ENCODE data around the gene ADGRL1. TPM values are rescaled to one million over a fixed set of nuclear protein-coding genes. Genes with fewer than 3 reads are reported as not detected.
"Not testable (repeated sequence)": the region's sequence is repeated elsewhere in the genome, so short reads cannot be mapped to it uniquely, and the experiment has no call there.

Gene ADGRL1
- total and polyA plus RNA-seq, 2 donors = 3.6 to 8.4 TPM

- H3K4me3 ChIP-seq (ENCODE audit: low read length in 2 of 2); H3K27me3 ChIP-seq (ENCODE audit: control insufficient read depth in 2 of 2, insufficient read depth in 1 of 2, low read length in 1 of 2); DNase-seq (ENCODE audit: low read depth in 6 of 9, low spot score in 9 of 9); H3K36me3 ChIP-seq (ENCODE audit: control insufficient read depth in 2 of 2, insufficient read depth in 2 of 2, low read length in 1 of 2); H3K9me3 ChIP-seq (ENCODE audit: control insufficient read depth in 2 of 2, insufficient read depth in 1 of 2, low read length in 1 of 2); H3K27ac ChIP-seq (ENCODE audit: low read depth in 1 of 2, low read length in 1 of 2): not testable (repeated sequence)
- peaks cover 0 to 10% of the 10 kb centered on the region in 2 donors for H3K4me1 ChIP-seq (ENCODE audit: control insufficient read depth in 2 of 2, insufficient read depth in 2 of 2, low read length in 2 of 2)
- 98% methylated on average over 9 of the region's 9 CpGs for WGBS
Measured at GRCh38 chr19:14186684-14187083, 19.3 kb downstream of the ADGRL1 start.

DNA sequence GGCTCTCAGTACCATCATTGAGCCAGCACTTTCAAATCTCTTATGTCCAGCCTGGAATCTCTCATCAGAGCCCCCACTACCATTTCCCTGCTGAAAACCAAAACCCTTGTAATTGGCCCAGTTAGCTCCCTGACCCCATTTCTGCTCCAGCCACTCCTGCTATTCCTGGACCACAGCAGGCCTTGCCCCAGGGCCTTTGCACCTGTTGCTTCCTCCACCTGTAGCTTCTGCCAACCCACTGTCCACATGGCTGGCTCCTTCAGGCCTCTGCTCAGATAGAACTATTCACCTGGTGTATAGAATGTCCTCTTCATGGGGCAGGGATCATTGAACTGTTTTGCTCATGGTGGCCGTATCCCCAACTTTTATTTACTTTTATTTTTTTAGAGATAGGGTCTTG, 20.3 kb downstream of the ADGRL1 start:
- not testable (repeated sequence) for DNase-seq (ENCODE audit: low read depth in 6 of 9, low spot score in 9 of 9); H3K27me3 ChIP-seq (ENCODE audit: control insufficient read depth in 2 of 2, insufficient read depth in 1 of 2, low read length in 1 of 2); H3K9me3 ChIP-seq (ENCODE audit: control insufficient read depth in 2 of 2, insufficient read depth in 1 of 2, low read length in 1 of 2); H3K27ac ChIP-seq (ENCODE audit: low read depth in 1 of 2, low read length in 1 of 2); H3K4me1 ChIP-seq (ENCODE audit: control insufficient read depth in 2 of 2, insufficient read depth in 2 of 2, low read length in 2 of 2); H3K36me3 ChIP-seq (ENCODE audit: control insufficient read depth in 2 of 2, insufficient read depth in 2 of 2, low read length in 1 of 2); H3K4me3 ChIP-seq (ENCODE audit: low read length in 2 of 2)
- 100% methylated on average over 1 of the region's 1 CpG for WGBS

DNA sequence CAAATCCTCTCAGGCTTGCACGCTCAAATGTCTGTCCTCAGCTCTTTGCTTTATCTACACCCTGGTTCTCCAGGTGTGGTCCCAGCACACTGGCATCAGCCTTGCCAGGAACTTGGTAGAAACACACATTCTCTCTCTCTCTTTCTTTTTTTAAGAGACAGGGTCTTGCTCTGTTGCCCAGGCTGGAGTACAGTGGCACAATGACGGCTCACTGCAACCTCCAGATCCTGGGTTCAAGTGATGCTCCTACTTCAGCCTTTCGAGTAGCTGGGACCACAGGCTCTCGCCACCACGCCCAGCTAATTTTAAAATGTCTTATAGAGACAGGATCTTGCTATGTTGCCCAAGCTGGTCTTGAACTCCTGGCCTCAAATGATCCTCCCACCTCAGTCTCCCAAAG, 20.8 kb downstream of the ADGRL1 start:
- H3K36me3 ChIP-seq (ENCODE audit: control insufficient read depth in 2 of 2, insufficient read depth in 2 of 2, low read length in 1 of 2) = peaks cover 0 to 6% of the 10 kb centered on the region in 2 donors
- H3K4me1 ChIP-seq (ENCODE audit: control insufficient read depth in 2 of 2, insufficient read depth in 2 of 2, low read length in 2 of 2) = peaks cover 0 to 5% of the 10 kb centered on the region in 2 donors
- no peaks in the 10 kb centered on the region for H3K27me3 ChIP-seq (ENCODE audit: control insufficient read depth in 2 of 2, insufficient read depth in 1 of 2, low read length in 1 of 2)
- H3K4me3 ChIP-seq (ENCODE audit: low read length in 2 of 2) = no peak overlapping the region
- no peak for DNase-seq (ENCODE audit: low read depth in 6 of 9, low spot score in 9 of 9)
- H3K27ac ChIP-seq (ENCODE audit: low read depth in 1 of 2, low read length in 1 of 2) = no peak overlapping the region
- 99% methylated on average over 5 of the region's 5 CpGs for WGBS
- H3K9me3 ChIP-seq (ENCODE audit: control insufficient read depth in 2 of 2, insufficient read depth in 1 of 2, low read length in 1 of 2) = no peaks in the 10 kb centered on the region

- H3K27me3 ChIP-seq (ENCODE audit: control insufficient read depth in 2 of 2, insufficient read depth in 1 of 2, low read length in 1 of 2) = no peaks in the 10 kb centered on the region
- peaks cover 0 to 4% of the 10 kb centered on the region in 2 donors for H3K4me1 ChIP-seq (ENCODE audit: control insufficient read depth in 2 of 2, insufficient read depth in 2 of 2, low read length in 2 of 2)
- H3K27ac ChIP-seq (ENCODE audit: low read depth in 1 of 2, low read length in 1 of 2) = no peak overlapping the region
- no peak for DNase-seq (ENCODE audit: low read depth in 6 of 9, low spot score in 9 of 9)
- H3K4me3 ChIP-seq (ENCODE audit: low read length in 2 of 2) = no peak overlapping the region
- peaks cover 0 to 6% of the 10 kb centered on the region in 2 donors for H3K36me3 ChIP-seq (ENCODE audit: control insufficient read depth in 2 of 2, insufficient read depth in 2 of 2, low read length in 1 of 2)
- no peaks in the 10 kb centered on the region for H3K9me3 ChIP-seq (ENCODE audit: control insufficient read depth in 2 of 2, insufficient read depth in 1 of 2, low read length in 1 of 2)
- 59% methylated on average over 14 of the region's 14 CpGs for WGBS
Measured at GRCh38 chr19:14183741-14184350, 22.1 kb downstream of the ADGRL1 start.

DNA sequence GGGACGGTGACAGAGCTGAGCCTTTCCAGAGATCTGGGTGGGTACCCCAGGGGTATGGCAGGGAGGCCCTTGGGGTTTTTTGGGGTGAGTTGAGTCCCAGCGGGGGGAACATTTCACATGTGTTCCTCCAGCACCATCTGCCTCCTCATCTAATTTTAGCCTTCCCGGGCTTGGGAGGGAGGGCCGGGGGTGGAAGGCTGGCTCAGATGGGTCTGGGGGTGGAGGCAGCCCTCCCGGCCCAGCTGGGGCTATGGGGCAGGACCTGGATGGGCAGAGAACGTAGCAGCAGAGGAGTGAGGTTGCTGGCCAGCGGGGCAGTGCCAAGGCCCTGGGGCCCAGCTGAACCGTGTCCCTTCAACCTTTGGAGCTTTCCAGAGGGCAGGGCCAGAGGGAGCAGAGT, 23.5 kb downstream of the ADGRL1 start:
- DNase-seq (ENCODE audit: low read depth in 6 of 9, low spot score in 9 of 9) = no peak
- Histone ChIP-seq H3K36me3 (ENCODE audit: control insufficient read depth in 2 of 2, insufficient read depth in 2 of 2, low read length in 1 of 2) (peaks cover 3 to 7% of the 10 kb centered on the region in 2 donors), H3K9me3 (ENCODE audit: control insufficient read depth in 2 of 2, insufficient read depth in 1 of 2, low read length in 1 of 2) (no peaks in the 10 kb centered on the region), H3K4me3 (ENCODE audit: low read length in 2 of 2) (no peak overlapping the region), H3K27ac (ENCODE audit: low read depth in 1 of 2, low read length in 1 of 2) (no peak overlapping the region), H3K4me1 (ENCODE audit: control insufficient read depth in 2 of 2, insufficient read depth in 2 of 2, low read length in 2 of 2) (peaks cover 0 to under 1% of the 10 kb centered on the region in 2 donors), H3K27me3 (ENCODE audit: control insufficient read depth in 2 of 2, insufficient read depth in 1 of 2, low read length in 1 of 2) (no peaks in the 10 kb centered on the region)
- 96% methylated on average over 8 of the region's 8 CpGs for WGBS

DNA sequence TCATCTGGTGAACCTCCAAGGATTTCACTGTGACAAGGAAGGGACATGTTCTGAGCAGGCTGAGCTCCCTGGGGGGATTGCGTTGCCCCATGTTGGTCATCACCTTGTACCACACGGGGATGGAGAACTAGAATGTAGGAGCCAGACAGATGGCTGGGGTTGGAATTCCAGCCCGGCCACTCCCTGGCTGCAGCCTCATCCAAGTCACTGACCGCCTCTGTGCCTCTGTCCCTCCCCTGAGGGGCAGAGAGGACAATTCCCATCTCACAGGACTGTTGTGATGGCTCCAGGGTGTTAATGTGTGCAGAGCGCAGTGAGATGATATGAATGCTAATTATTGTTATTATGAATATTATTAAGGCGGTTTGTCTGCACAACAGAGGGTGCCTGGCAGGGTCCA, 24.1 kb downstream of the ADGRL1 start:
- no peak overlapping the region for H3K27ac ChIP-seq (ENCODE audit: low read depth in 1 of 2, low read length in 1 of 2)
- no peaks in the 10 kb centered on the region for H3K9me3 ChIP-seq (ENCODE audit: control insufficient read depth in 2 of 2, insufficient read depth in 1 of 2, low read length in 1 of 2)
- DNase-seq (ENCODE audit: low read depth in 6 of 9, low spot score in 9 of 9) = no peak
- H3K4me3 ChIP-seq (ENCODE audit: low read length in 2 of 2) = no peak overlapping the region
- WGBS = 96% methylated on average over 6 of the region's 6 CpGs
- H3K36me3 ChIP-seq (ENCODE audit: control insufficient read depth in 2 of 2, insufficient read depth in 2 of 2, low read length in 1 of 2) = peaks cover 6 to 13% of the 10 kb centered on the region in 2 donors
- H3K27me3 ChIP-seq (ENCODE audit: control insufficient read depth in 2 of 2, insufficient read depth in 1 of 2, low read length in 1 of 2) = no peaks in the 10 kb centered on the region
- H3K4me1 ChIP-seq (ENCODE audit: control insufficient read depth in 2 of 2, insufficient read depth in 2 of 2, low read length in 2 of 2) = no peaks in the 10 kb centered on the region

- 93% methylated on average over 12 of the region's 12 CpGs for WGBS
- not testable (repeated sequence) for H3K27ac ChIP-seq (ENCODE audit: low read depth in 1 of 2, low read length in 1 of 2); H3K27me3 ChIP-seq (ENCODE audit: control insufficient read depth in 2 of 2, insufficient read depth in 1 of 2, low read length in 1 of 2); H3K9me3 ChIP-seq (ENCODE audit: control insufficient read depth in 2 of 2, insufficient read depth in 1 of 2, low read length in 1 of 2); H3K4me3 ChIP-seq (ENCODE audit: low read length in 2 of 2); DNase-seq (ENCODE audit: low read depth in 6 of 9, low spot score in 9 of 9); H3K4me1 ChIP-seq (ENCODE audit: control insufficient read depth in 2 of 2, insufficient read depth in 2 of 2, low read length in 2 of 2)
- peaks cover 13 to 14% of the 10 kb centered on the region in 2 donors for H3K36me3 ChIP-seq (ENCODE audit: control insufficient read depth in 2 of 2, insufficient read depth in 2 of 2, low read length in 1 of 2)
Measured at GRCh38 chr19:14181199-14181598, 24.8 kb downstream of the ADGRL1 start.

DNA sequence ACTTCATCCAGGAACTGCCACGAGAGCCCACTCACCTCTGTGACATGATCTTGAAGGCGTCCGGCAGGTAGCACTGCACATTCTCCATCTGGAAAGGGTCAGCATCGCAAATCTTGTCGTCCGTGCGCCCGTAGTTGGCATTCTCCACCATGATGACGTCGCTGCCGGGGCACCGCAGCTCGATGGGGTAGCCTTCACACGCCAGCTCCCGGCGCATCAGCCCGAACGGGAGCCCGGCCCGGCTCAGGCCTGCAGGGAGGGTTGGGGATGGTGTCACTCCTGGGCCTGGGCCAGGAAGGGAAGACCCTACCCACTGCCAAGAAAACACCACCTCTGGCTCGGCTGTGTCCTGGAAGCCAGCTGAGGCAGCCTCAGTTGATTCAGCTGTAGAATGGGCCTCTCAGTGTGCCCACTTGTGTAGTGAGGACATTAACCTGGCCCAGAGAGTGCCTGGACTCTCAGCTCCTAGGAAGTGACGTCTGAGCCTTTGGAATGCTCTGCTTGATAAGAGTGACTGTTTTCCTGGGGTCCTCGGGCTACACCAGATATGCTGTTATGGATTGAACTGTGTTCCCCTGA, 28.4 kb downstream of the ADGRL1 start:
- no peak for DNase-seq (ENCODE audit: low read depth in 6 of 9, low spot score in 9 of 9)
- Histone ChIP-seq H3K36me3 (ENCODE audit: control insufficient read depth in 2 of 2, insufficient read depth in 2 of 2, low read length in 1 of 2) (peaks cover 21 to 27% of the 10 kb centered on the region in 2 donors), H3K27me3 (ENCODE audit: control insufficient read depth in 2 of 2, insufficient read depth in 1 of 2, low read length in 1 of 2) (no peaks in the 10 kb centered on the region), H3K27ac (ENCODE audit: low read depth in 1 of 2, low read length in 1 of 2) (no peak overlapping the region), H3K4me3 (ENCODE audit: low read length in 2 of 2) (no peak overlapping the region), H3K4me1 (ENCODE audit: control insufficient read depth in 2 of 2, insufficient read depth in 2 of 2, low read length in 2 of 2) (no peaks in the 10 kb centered on the region), H3K9me3 (ENCODE audit: control insufficient read depth in 2 of 2, insufficient read depth in 1 of 2, low read length in 1 of 2) (no peaks in the 10 kb centered on the region)
- 97% methylated on average over 23 of the region's 23 CpGs for WGBS

DNA sequence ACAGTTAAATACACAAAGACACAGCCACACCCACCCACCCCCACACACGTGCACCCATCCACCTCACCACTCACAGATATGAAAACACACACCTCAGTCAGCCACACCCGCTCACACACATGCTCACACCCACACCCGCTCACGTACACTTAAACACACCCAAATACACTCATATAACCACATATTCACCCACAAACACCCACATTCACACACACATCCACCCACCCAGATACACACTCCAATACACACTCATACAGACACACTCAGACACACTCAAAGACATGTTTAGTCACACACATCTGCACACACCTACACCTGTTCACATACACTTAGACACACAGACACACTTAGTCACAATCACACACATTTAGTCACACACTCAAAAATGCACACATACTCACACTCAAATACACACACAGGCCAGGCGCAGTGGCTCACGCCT, 30.6 kb downstream of the ADGRL1 start:
- WGBS = 96% methylated on average over 6 of the region's 6 CpGs
- Histone ChIP-seq H3K27ac (ENCODE audit: low read depth in 1 of 2, low read length in 1 of 2) (no peak overlapping the region), H3K4me3 (ENCODE audit: low read length in 2 of 2) (no peak overlapping the region), H3K27me3 (ENCODE audit: control insufficient read depth in 2 of 2, insufficient read depth in 1 of 2, low read length in 1 of 2) (no peaks in the 10 kb centered on the region), H3K36me3 (ENCODE audit: control insufficient read depth in 2 of 2, insufficient read depth in 2 of 2, low read length in 1 of 2) (peaks cover 38 to 39% of the 10 kb centered on the region in 2 donors), H3K4me1 (ENCODE audit: control insufficient read depth in 2 of 2, insufficient read depth in 2 of 2, low read length in 2 of 2) (no peaks in the 10 kb centered on the region), H3K9me3 (ENCODE audit: control insufficient read depth in 2 of 2, insufficient read depth in 1 of 2, low read length in 1 of 2) (no peaks in the 10 kb centered on the region)
- DNase-seq (ENCODE audit: low read depth in 6 of 9, low spot score in 9 of 9) = no peak

Measured in thymus (tissue), 11 donors.